CD4-positive, alpha-beta T cell treated with Interleukin-15 for 4 hours (primary cell): ENCODE results near the gene SNX27.
"Not testable (repeated sequence)": the region's sequence is repeated elsewhere in the genome, so short reads cannot be mapped to it uniquely, and the experiment has no call there.

Source experiments
- DNase-seq: peaks from one replicate; pipeline ENCODE4 v3.0.0-alpha.2; 2020; ENCODE audit warnings: low spot score

The SNX27 gene

DNA sequence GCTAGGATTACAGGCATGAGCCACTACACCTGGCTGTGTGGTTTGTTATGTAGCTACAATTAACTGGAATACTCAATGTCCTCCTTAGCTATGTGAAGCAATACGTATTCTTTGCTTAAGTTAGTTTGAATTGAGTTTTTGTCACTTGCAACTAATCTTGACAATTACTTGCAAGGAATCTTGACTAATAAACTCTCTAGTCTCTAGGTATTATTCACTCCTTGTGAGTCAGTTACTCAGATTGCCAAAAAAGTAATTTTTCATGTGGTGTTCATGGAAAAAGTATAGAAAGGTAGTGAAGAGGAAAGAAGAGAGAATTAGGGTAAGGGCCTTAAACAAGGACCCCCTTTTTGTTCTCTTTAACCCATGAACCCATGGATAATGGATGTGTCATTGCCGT lies 7.6 kb upstream of the SNX27 start:
- no peak for DNase-seq

DNA sequence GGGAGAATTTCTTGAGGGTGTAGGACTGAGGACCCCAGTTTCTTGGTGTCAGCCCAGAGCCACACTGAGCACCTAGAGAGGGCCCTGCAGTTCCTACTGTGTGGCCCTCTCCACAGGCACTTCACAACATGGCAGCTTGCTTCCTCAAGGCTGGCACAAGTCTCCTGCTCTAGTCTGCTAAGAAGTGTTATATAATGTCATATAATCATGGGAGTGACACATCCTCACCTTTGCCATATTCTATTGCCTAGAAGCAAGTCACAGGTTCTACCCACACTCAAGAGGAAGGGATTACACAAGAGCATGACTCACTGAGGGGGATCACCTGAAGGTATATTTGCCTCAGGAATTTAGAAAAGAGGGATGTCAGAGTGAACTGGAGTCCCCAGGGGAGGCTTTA lies 5.5 kb upstream of the SNX27 start:
- DNase-seq, result no peak

DNA sequence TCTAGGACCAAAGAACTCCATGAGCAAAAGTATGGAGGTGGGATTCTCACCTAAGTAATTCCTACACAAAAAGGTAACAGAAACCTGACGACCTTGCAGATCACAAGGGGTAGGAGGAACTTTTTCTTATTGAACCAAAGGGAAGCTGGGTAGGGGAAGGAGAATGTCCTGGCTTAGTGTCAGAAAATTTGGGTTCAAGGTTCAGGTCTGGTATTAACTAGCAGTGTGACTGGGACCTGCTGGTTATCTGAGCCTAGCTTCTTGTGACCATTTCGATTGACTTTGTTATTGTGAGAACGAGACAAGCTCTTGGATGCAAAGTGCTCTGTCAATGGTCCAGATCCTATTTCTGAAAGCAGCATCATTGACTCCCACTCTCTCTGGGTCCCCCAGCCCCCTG lies 5.0 kb upstream of the SNX27 start:
- DNase-seq, result no peak

DNA sequence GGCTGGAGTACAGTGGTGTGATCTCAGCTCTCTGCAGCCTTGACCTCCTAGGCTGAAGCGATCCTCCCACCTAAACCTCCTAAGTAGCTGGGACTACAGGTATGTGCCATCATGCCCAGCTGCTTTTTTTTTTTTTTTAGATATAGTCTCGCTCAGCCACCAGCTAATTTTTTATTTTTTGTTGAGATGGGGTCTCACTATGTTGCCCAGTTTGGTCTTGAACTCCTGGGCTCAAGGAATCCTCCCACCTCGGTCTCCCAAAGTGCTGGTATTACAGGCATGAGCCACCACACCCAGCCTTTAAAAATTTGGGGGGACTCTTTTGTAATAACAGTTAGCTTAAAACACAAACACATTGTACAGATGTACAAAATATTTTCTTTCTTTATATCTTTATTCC lies 1.7 kb upstream of the SNX27 start:
- no peak for DNase-seq

DNA sequence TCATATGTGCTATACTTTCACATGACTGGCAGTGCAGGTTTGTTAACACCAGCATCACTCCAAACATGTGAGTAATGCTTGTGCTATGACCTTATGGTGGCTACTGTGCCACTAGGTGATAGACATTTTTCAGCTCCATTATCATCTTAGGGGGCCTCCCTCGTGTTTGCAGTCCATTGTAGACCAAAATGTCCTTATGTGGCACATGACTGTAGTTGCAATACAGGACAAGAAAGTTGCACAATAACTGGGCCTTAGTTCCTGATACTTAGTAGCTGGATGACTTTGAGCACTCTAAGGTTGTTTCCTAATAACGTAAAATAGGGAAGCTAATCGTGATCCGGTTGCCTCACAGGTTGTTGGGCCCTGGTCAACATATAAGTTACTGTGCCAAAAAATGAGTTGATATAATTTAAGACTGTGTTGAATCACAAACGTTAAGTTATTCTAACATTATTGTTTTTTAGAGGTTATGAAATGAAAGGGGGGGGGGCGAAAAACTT lies 511 bp upstream of the SNX27 start:
- peak; percentile 12 for DNase-seq

DNA sequence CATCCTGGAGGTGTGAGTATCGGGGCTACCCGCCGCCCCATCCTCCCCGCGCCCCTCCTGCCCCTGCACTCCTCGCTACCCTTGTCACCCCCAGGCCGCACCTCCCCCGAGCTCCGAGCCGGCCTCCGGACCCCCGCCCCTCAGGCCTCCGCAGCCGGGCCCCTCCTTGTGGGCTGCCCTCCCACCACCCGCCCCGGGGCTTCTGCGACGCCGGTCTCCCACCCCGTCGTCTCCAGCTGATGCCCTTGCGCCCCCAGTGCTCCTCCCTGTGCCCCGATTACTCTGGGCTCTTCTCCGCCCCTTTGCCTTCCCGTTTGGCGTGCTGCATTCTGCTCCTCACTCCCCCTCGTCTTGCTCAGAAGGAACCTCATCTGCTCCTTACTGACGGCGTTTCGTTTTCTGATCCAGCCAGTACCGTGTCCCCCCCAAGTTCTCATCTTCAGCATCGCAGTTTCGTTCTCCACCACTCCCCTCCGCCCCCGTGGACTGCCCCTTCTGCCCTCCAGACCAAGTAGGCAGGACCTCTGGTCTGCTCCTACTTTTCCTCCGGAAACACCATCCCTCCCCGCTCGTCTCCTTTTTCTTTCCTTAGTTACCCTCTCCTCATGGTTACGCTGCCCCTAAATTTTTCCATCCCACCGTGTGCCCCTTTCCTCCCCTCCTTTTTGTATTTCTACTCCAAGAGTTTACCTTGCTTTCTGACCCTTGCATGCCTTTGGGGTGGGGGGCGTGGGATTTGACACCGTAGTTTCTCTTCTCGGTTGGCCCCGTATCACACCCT lies 841 bp downstream of the SNX27 start:
- DNase-seq, result no peak

DNA sequence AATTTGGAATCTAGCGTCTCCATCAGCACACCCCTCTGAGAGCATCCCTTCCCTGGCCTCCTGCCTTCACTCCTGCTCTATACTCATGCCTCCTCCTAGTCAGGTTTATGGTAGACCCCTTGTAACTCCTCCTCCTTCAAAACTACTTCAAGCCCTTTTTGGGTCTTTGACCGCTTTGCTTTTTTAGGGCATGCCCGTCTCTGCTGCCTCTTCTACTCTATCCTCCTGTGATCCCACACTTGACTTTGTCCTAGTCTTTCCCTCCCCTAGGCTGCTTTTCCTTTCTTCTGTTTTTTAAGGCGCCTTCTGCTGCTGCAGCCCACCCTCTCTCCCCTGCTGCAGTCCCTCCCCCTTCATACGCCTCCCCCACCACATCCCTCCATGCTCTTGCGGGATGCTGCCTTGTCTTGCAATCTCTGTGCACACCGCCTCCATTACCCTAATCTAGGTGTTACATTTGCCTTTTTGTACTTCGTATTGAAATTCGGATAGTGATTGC lies 1.5 kb downstream of the SNX27 start:
- DNase-seq, result no peak

DNA sequence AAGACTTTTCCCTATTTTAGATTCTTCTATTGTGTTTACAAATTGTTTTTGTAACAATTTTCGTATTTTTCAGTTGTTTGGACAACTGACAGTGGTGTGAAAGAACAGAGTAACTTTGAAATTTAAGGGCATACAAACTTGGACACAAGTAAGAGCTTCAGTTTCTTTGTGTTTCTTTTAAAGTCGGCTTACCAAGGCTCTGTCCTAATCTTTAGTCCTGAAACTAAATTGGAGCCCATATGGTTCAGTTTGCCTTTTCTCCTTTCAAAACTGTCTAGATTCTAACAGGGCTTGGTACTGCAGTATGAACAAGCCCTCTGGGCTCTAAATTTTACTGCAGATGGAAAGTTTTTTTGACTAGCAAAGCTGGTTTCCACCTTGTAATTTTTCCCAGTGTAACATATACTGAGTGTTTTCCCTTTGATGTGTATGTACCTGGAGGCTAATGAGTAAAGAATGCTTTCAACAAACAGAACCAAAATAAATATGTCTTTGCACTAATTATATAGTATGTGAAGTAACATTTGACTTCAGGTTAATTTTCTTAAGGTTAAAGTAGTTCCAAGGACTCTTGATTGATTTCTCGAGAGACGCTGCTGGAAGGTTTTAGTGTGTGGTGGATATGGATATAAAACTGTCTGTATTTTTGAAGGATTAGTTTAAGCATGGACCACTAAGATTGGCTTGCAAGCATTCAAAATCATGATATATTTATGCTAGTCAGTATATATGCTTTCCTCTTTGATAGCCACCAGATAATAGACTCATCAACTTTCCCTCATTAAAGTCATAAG lies 4.1 kb downstream of the SNX27 start:
- DNase-seq, result no peak

DNA sequence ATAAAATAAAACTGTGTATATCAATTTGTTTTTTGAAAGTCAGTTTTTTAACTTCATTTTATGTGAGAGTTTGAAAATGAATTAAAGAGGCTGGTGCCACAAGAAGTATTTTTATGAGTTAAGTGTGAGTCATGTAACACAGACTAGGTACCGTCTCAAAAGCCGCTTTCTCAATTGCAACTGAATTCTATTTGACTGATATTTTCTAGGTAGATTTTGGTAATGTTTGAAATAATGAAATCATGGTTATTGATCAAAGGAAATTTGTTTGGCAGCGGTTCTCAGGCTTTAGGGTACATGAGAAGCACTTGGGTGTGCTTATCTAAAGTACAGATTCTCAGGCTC lies 4.6 kb downstream of the SNX27 start:
- no peak for DNase-seq

DNA sequence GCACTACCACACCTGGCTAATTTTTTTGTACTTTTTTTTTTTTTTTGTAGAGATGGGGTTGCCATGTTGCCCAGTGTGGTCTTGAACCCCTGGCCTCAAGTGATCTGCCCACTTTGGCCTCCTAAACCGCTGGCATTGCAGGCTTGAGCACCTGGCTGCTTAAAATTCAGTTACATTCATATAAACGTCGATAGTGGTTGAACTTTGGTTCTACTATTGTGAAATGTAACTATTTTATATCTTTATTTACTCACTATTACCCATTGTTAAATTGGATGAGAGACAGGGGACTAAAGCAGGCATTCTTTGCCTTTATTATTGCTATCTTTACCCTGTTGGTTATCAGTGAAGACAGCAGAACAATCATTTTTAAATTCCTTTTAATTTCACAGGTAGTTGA lies 6.2 kb downstream of the SNX27 start:
- no peak for DNase-seq

DNA sequence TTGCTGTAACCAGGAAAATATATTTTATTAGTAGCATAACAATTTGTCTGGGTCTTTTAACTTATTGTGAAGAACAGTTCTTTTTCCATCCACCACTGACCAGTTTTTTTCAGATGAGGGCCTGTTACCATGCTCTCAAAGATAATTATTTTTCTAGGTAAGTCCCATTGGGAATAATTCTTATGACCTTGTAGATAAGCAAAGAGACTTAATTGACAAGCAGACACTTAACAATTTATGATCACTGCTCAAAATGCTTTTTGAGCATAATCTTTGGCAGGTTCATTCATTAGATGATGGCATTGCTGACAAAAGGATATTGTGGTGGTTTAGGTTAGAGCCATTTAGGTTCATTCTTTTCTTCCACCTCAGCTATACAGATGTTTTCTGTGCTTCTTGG lies 6.6 kb downstream of the SNX27 start:
- no peak for DNase-seq

DNA sequence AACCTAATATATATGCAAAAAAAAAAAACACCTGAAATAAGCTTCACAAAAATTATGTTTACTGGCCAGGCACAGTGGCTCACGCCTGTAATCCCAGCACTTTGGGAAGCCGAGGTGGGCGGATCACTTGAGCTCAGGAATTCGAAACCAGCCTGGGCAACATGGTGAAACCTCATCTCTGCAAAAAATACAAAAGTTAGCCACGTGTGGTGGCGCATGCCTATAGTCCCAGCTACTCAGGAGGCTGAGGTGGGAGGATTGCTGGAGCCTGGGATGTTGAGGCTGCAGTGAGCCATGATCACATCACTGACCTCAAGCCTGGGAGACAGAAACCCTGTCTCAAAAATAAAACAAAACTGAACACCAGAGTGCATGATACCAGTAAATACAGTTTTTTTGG lies 7.1 kb downstream of the SNX27 start:
- not testable (repeated sequence) for DNase-seq

DNA sequence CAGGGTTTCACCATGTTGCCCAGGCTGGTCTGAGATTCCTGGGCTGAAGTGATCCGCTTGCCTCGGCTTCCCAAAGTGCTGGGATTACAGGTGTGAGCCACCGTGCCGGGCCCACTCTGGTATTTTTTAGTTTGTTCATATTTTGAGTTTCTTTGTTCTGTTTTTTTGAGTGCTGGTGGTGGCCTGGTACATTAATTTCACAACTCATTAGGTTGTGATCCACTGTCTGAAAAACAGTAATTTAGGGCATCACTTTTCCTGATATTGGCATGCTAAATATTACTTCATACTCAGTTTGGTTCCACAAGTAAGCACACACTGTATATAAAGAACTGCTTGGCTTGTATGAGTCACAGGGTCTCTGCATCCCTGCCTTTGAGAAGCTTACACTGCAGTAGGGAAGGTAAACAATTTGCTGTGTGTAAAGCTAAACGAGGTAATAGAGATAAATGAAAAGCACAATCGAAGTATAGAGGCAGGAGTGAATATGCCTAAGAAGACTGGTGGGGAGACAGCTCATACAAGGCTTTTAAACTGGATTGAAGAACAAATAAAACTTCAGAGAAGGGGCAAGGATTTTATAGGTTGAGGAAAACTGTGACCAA lies 7.7 kb downstream of the SNX27 start:
- DNase-seq, result no peak

DNA sequence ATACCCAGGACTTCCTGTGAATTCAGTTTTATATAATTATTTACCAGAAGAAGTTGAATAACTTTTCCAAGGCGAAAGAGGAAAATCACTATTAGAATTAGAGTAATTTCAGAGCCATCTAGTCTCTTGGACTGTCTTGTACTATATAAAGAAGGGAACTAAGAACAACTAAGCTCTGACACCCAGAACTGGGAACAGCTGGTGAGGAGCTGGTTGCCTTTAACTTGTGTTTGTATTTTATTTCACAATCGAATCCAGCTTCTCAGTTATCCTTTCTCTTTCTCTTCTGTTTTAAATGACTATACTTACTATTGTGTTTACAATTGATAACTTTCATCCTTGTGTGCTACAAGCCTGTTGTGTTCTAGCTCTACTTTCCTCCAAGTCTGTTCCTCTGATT lies 8.4 kb downstream of the SNX27 start:
- no peak for DNase-seq

DNA sequence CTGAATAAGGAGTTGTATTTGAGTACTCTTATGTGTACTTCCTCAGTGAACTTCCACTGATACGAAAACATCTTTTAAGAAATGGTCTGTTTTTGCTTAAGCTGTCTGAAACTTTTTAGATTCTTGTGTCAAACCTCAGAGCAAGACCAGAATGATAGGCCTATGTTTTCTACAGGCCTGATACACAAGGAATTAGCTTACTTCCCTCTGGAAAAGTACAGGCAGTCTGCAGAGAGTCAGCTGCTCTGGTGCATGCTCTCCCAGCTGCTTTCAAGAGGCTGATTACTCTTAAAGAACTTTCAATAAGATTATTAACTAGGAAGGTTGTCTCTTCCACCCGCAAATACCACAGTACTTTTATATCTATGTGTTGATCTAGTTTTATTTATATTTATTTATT lies 9.5 kb downstream of the SNX27 start:
- DNase-seq, result no peak

DNA sequence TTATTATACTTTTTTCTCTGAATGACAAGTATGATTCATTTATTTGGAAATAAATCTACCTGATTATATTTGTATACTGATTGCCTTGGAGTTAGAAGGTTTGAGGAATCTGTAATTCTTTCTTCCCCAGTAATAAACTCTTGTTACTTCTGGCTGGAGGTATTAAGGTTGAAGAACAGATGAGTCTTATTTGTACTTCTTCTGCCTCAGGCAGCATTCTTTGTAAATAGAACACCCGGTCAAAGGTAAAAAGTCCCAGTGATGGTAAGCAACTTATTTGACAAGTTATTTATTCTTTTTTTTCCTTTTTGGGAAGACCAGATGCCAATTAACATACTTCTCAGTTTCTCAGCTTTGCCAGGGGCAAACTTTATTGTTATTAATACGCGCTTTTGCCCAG lies 12.9 kb downstream of the SNX27 start:
- DNase-seq, result no peak

DNA sequence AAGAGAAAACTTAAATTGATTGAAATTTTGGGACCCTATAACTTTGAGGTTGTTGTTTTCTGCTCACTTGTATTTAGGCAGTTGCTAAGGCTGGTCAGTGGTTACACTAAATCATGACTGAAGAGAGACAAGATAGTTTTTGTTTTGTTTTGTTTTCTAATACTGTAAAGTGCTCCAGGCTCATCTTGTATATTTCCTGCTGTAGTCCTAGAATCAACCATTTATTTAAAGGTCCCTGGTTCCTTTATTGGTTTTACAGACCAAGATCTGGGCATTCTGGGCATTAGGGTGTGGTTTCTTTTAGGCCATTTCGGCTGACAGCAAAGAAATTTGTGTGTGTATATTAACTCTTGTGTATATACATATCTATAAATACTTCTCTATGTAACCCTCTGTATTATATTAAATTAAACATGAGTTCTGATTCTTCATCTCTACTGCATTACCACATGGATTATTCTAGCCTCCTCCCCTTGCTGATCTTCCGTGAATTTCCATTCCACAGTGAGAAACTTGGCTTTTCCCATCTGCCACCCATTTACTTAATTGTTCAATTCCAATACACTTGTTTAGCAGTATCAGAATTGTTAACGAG lies 15.0 kb downstream of the SNX27 start:
- DNase-seq, result no peak

DNA sequence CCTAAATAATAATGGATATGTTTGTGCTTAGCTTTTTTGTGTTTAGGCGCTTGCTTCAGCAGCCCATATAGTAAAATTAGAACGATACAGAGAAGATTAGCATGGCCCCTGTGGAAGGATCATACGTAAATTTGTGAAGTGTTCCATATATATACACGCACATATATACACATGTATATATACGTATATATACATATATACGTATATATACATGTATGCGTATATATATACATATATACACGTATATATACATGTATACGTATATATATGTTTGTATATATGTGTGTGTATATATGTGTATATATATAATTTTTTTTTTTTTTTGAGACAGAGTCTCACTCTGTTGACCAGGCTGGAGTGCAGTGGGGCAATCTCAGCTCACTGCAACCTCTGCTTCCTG lies 17.4 kb downstream of the SNX27 start:
- DNase-seq, result no peak

DNA sequence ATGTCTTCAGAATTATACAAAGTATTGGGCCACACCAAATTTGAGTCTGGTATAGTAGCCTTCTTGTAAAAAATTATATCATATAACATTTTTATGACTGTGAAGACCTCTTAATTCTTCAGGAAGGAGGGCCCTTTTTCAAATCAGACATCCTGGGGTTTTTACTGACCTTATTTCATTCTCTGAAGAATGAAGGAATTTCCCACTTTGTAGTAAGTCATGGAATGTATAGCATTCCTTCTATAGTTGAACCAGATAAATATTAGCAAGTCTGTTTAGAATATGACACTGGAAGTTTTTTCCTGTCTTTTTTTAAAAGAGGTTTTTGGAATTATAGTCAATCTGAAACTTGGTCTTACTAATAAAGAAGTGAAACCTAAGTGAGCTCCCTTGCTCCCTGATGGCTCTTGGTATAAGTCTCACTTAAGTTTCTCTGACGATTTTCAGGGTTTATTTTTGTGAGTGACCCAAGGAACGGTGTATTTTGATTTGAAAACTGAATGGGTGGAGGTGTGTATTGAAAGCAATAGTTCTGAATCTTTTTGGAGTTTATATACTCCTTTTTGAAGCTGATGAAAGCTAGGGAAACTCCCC lies 23.7 kb downstream of the SNX27 start:
- no peak for DNase-seq

DNA sequence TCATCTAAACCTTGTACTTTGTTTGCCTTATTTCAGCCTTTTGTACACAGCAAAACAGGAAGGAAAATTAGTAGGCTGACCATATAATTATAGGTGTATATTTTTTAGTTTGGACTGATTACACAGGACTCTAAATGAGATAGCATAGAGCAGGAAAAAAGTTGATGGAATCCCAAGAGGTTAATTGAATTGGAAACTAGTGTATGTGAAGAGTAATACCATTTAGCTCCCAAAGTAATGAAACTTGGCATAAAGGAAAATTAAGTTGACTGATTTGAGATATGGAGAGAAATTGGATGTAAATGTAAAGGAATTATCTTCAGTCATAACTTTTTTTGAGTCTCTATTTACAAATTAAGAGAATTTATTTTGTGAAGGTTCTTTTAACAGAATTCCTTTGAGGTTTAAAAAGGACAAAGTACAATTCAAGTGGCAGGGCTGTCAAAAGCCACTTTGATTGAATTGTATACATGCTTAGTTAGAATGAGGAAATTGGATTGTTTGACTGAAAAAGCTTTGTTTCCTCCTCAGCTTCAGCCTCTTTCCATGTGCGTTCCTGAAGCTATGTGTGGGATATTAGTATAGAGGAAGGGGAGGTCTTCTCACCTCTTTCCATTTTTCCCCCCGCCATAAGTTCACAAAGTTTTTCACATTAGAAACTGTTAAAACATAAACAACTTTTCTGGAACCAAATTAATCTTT lies 26.4 kb downstream of the SNX27 start:
- DNase-seq, result no peak

DNA sequence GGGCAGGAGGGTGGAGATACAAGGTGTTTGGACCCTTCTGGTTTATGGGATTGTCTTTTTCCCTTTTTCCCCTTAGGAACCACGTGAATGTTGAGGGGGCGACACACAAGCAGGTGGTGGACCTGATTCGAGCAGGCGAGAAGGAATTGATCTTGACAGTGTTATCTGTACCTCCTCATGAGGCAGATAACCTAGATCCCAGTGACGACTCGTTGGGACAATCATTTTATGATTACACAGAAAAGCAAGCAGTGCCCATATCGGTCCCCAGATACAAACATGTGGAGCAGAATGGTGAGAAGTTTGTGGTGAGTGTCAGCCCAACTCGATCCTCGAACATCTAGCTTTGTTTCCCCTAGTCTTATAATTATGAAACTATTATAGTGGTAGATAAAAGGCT lies 27.0 kb downstream of the SNX27 start:
- DNase-seq, result no peak

DNA sequence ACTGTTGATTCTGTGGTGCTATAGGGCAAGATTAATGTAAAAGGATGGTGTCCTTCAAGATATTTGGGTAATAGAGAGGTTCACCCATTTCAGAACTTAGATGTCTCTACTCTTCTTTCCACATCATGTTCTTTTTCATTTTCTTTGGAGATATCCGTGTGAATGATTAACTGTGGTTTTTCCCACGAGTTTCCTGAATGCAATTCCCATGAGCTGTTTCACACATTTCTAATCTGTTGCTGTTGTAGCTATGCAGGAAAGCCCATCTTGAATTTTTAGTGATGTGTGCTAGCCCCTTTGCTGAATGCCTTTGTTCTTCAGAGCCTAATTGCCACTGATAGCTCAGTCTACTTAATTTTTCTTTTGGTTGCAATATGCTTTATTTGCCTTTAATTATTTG lies 27.6 kb downstream of the SNX27 start:
- DNase-seq, result no peak
